ENCODE results near the gene STK33.

GRCh38 chr11:8372641-8373381, 221.2 kb downstream of the STK33 start:
- TF ChIP-seq POLR2A (IDR thresholded peaks at IDR 0.05) = no peak
- TF ChIP-seq POLR2AphosphoS5 (IDR thresholded peaks at IDR 0.05; ENCODE audit: insufficient read depth in 1 of 2, low read depth in 1 of 2) = no peak

All from vagina (tissue), 2 donors.